CD4-positive, alpha-beta T cell treated with Interferon gamma for 1 hour (primary cell): ENCODE results near the gene FFAR4.

Experiments used
- DNase-seq: peaks from one replicate; pipeline ENCODE4 v3.0.0-alpha.2; 2020

FFAR4 gene

DNA sequence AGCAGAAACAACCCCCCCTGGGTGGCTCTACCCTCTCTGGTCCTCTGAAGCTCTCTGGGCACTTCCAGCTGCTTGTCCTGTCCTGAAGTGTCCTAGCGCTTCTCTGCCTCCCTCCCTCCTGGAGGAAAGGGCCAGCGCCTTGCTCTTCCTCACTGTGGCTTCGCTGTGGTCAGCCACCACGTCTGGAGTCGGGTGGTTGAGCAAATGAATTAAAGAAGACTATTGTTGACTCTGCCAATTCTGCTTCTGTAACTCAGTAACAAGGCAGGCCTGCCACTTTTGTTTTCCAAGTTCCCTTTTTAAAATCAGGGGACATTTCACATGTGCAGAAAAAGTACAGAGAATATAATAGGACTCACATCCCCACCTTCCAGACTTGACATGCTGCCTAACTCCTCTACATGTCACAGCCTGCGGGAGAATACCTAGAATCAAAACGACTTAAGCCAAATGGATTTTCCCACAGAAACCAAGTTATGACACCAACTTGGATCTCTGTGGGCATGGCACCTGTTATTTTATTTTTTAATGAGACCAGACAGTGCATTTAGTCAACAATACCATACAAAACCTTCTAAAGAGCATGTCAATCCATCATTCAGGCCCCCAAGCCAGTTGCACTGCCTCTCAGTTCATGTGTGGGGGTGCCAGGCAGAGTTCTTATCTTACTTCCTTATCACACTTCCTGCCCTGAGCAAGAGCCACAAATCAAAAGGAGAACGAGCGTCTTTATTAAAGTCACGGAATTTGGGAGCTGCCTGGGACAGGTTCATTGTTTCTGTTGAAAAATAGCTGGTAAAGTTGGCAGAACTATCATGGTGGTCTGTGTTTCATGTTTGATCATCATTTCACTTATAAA lies 6.8 kb downstream of the FFAR4 start:
- DNase-seq = no peak

GRCh38 chr10:93573924-93574323 lies 7.5 kb downstream of the FFAR4 start:
- DNase-seq = no peak

GRCh38 chr10:93576888-93577287 lies 10.4 kb downstream of the FFAR4 start:
- no peak for DNase-seq

- no peak for DNase-seq
These were observed 11.1 kb downstream of the FFAR4 start for GRCh38 chr10:93577565-93577964.

DNA sequence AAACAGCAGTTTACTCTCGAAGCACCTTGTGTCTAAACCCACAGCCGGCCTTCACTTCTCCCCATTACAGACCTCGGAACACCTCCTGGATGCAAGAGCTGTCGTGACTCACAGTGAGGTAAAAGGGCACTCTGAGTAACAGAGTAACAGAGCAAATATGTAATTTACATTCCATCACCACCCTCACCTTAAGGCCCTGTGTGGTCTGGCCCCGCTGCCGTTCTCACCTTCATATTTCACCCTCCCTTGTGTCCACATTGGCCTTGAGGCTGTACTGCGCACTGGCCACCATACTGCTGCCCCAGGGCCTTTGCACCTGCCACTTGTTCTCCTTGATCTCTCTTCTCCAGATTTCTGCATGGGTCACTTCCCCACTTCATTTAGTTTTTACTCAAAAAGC lies 12.6 kb downstream of the FFAR4 start:
- no peak for DNase-seq

GRCh38 chr10:93579985-93580711 lies 13.7 kb downstream of the FFAR4 start:
- DNase-seq = no peak

DNA sequence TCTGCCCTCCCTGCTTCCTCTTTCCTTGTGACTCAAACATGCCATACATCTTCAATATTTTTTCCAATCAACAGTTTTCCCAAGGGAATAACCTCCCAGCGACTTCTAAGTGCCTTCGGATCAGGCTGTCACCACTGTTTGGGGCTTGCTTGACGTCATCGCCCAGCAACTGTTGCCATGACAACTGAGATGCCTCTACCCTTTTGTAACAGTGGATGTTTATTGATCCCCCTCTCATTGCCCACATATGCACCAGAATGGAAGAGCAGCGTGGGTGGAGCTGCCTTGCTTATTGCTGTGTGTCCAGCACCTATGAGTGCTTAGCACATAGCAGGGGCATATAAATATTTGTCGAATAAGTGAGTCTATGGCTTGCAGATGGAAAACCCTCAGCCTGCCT lies 14.4 kb downstream of the FFAR4 start:
- no peak for DNase-seq

GRCh38 chr10:93584445-93584844 lies 18.0 kb downstream of the FFAR4 start:
- DNase-seq = no peak

DNA sequence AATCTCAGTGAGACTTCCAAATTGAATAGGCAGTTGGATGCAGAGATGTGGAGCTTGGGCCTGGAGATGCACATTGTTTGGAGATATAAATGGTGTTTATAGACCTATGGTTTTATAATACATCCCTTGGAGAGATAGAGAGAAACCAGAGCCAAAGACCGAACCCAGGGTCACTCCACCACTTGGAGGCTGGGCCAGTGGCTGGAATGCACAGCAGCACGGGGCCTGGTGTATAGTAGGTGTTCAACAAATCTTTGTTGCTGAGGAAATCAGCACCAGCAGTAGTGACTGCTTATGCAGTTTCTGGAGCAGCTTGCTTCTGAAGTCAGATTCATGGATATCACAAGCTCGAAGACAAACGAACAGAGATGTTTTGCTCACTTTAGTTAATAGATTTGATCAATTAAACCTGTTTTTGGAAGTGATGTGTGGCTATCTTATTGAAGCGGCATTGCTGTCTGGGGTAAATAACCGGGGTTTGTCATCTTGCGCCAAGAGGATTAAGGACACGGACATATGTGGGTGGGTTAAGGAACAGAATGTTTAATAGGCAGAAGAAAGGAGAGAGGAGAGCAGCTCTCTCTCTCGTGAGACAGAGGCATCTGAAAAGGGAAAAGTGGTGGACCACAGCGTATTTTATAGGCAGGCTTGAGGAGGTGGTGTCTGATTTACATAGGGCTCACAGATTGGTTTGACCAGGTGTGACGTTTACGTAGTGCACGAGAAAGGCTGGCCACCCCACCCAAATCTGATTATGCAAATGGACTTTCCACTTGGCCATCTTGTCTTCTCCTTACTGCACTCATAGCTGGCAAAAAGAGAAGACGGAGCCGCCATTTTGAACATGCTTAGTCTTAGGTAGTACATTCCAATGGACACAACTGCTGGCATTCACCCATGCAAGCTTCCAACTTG lies 23.4 kb downstream of the FFAR4 start:
- no peak for DNase-seq

- no peak for DNase-seq
These were observed 24.2 kb downstream of the FFAR4 start for GRCh38 chr10:93590638-93591037.

- no peak for DNase-seq
These were observed 24.8 kb downstream of the FFAR4 start for GRCh38 chr10:93591065-93591808.

GRCh38 chr10:93593254-93593653 lies 26.8 kb downstream of the FFAR4 start:
- no peak for DNase-seq

DNA sequence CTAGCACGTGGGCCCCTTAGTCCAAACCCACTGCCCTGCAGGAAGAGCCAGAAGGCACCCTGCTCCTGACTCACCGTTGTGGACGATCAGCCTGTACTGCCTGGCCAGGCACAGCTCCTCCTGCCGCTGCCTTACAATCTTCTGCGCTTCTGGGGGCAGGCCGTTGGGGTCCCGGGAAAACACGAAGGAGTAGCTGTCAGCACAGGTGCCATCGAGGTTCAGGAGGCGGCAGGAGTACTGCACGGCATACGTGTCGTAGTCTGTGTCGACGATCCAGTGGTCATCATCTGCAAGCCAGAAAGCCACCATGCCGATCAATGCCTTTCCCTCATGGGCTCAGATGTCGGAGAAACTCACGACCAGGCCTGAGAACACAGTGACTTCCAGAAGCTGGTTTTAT lies 27.3 kb downstream of the FFAR4 start:
- no peak for DNase-seq

GRCh38 chr10:93594518-93594917 lies 28.1 kb downstream of the FFAR4 start:
- no peak for DNase-seq

DNA sequence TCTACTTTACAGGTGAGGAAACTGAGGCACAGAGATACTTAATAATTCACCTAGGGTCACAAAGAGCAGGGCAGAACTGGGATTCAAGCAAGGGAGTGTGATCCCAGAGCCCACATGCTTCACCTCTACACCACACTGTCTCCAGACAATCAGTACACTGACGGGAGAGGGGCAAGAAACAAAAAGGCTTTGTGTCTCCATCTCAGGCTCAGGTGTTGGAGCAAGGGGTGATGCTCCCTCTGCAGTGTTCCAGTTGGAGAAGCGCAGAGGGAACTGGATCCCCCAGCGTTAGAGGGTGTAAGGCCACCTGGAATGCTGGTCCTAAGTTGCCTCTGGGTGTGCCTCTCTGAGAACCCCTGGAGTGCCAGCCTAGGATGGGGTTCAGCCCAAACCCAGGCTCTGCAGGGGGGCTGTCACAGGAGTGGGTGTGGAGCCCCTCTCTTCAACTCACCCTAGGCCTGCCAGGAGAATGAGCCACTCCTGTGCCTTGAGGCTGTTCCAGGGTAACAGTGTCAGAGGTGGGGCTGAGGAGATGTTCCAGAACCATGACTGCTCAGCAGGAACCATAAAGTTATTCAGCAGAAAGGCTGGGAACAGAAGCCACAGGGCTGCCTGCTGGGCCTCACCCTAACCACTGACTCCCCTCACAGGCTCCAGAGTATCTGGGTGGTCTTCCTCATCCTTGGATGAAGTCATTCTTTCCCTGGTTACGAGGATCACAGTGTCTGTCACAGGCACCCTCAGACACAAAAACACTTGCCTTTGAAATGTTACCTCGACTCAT lies 29.1 kb downstream of the FFAR4 start:
- DNase-seq = no peak

DNA sequence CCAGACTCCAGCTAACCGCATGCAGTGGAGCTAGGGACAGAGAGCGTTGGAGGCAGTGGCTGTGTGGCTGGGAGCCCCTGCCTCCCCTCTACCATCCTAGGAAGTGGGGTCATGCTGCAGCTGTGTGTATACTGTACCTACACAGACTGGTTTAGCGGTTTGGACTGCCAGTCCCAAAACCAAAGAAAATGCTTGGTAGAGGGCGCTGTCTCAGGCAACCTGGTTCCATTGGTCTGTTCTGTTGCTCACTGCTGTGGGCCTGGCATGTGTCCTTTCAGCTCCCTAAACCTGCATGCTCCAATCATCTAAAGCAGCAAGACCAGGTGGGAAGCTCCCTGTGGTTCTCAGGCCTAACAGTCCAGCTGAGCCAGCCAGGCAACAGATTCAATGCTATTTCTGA lies 30.1 kb downstream of the FFAR4 start:
- DNase-seq = no peak

- no peak for DNase-seq
These were observed 30.7 kb downstream of the FFAR4 start for GRCh38 chr10:93597075-93597599.

GRCh38 chr10:93598157-93598556 lies 31.7 kb downstream of the FFAR4 start:
- DNase-seq = no peak

DNA sequence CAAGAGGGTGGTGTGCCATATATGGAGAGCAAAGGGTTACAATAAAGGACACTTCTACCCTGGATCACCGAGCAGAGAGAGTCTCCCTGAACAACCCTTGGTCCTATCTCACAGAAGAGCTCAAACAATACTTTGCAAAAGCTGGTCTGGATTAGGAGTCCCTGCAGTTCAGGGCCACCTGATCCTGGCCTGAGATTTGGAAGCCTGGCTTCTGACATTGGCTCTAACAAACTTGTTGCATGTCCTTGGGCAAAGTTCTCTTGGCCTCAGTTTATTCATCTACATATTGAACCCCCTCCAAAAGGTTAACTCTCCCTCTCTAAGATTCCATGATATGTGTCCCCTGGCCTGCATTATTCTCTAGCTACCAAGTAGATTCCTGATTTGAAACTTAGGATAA lies 32.9 kb downstream of the FFAR4 start:
- no peak for DNase-seq

DNA sequence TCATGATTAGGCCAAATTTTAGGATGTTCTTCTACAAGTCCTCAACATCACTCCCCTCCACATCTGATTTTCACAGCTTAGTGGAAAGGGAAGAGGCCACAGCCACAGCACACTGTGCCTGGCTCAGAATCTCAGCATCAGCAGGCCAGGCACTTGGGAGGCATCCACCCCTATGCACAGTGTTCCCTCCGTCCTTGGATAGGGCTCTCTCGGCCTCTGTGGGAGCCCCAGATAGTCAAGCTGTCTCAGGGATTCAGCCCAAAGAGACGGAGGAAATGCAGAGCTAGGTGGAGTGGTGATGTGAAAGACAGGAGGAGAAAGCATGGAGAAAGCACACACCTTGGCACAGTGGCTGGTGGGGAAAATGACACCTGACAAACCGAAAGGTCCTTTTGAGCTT lies 33.3 kb downstream of the FFAR4 start:
- no peak for DNase-seq

DNA sequence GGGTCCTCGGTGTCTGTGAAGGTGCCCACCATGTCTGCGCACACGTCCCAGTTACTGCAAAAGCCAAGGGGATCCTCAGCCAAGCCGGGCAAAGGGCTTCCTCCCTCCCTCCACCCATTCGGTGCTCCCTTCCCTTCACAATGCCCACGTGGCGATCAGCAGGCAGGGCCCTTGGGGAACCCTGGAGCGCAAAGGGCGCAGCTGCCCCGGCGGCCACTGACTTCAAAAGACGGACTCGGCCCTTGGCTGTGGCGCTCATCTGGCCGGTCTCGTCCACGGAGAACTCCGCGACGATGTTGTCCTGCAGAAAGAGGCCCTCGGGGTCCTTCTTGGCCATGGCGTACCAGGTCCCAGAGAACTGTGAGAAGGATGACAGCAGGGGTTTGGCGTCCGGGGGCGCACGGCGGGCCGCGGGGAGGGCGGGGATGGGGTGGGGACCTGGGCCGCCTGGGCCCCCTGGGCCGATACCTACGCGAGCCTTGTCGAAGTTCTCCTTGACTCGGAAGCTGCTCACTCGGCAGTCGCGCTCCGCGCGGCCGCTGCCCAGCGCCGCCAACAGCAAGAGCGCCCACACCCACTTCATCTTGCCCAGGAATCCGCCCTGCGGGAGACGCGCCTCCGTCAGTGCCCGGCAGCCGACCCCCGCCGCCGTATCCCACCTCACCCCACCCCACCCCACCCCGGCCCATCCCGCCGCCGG lies 34.1 kb downstream of the FFAR4 start:
- no peak for DNase-seq
